Tibial nerve (tissue), 4 donors: Measurements from ENCODE around the gene FHOD1. TPM values are rescaled to one million over a fixed set of nuclear protein-coding genes. Genes with fewer than 3 reads are reported as not detected.

Experiments used
- DNase-seq, 2 donors: peaks; one replicate each; pipeline ENCODE4 v3.0.0-alpha.2; 2019; ENCODE audit warnings: low spot score in 2 of 2
- H3K27ac ChIP-seq, 4 donors: fragments of 200-600 bp; sonication (generic) in 3 of 4; one replicate each; pipeline ENCODE4 v1.5.1; 2017 to 2019; ENCODE audit warnings: mild to moderate bottlenecking in 1 of 4
- H3K27me3 ChIP-seq, 2 donors: fragments of 200-600 bp; sonication (generic) in 1 of 2; one replicate each; pipeline versions ENCODE4 v1.5.1 to v1.6.0; 2017 to 2019
- H3K36me3 ChIP-seq, 3 donors: fragments of 200-600 bp; sonication (generic); one replicate each; pipeline ENCODE4 v1.5.1; 2018 to 2019
- H3K4me1 ChIP-seq, 4 donors: fragments of 200-600 bp; sonication (generic) in 3 of 4; one replicate each; pipeline ENCODE4 v1.5.1; 2017 to 2019
- H3K4me3 ChIP-seq, 4 donors: fragments of 200-600 bp; sonication (generic) in 3 of 4; one replicate each; pipeline ENCODE4 v1.5.1; 2017 to 2019; ENCODE audit warnings: mild to moderate bottlenecking in 1 of 4, moderate library complexity in 1 of 4
- H3K9me3 ChIP-seq, 4 donors: fragments of 200-600 bp; sonication (generic) in 3 of 4; one replicate each; pipeline ENCODE4 v1.5.1; 2017 to 2019
- EP300 ChIP-seq, 2 donors: sonication (generic); formaldehyde crosslinking; IDR thresholded peaks; one replicate each; pipeline ENCODE4 v1.6.1; 2017; ENCODE audit warnings: antibody characterized with exemption in 2 of 2, mild to moderate bottlenecking in 1 of 2
- POLR2A ChIP-seq, 2 donors: fragments of 450-650 bp; IDR thresholded peaks; one replicate each; pipeline ENCODE4 v1.6.1; 2017; ENCODE audit warnings: antibody characterized with exemption in 2 of 2, mild to moderate bottlenecking in 2 of 2, moderate library complexity in 2 of 2
- WGBS, 2 donors: methylation state at CpG; one replicate each; pipeline ENCODE4 v1.1.5; 2018; 5-methylcytosine and 5-hydroxymethylcytosine counted together
- total RNA-seq, 4 donors: library from RNA; depleted of rRNA; stranded (reverse); fragments of >200 nt; gene quantifications; one replicate each; pipeline ENCODE4 v1.1.0, GENCODE V29; 2016
- TF ChIP-seq, protein P1 (sequence below), 5 experiments: fragments of 200-600 bp in 3 of 5; fragments of 450-650 bp in 2 of 5; sonication (generic) in 3 of 5; IDR thresholded peaks; one replicate each; pipeline ENCODE4 v1.5.1; 2016 to 2019; ENCODE audit warnings: antibody characterized with exemption in 5 of 5, mild to moderate bottlenecking in 3 of 5, moderate library complexity in 2 of 5

The FHOD1 gene
- total RNA-seq, 4 donors from 2014 or later: 17.3 to 45.3 (median 25.5) TPM

GRCh38 chr16:67254801-67255552, 7.7 kb upstream of the FHOD1 start:
- DNase-seq: no peak
- no peaks in the 10 kb centered on the region for H3K27me3 ChIP-seq
- H3K36me3 ChIP-seq: no peaks in the 10 kb centered on the region
- H3K4me3 ChIP-seq: no peak overlapping the region
- no peak overlapping the region for H3K27ac ChIP-seq
- H3K9me3 ChIP-seq: no peaks in the 10 kb centered on the region
- no peaks in the 10 kb centered on the region for H3K4me1 ChIP-seq
- no peak for TF ChIP-seq EP300 (IDR thresholded peaks at IDR 0.05)
- TF ChIP-seq, protein P1, sequence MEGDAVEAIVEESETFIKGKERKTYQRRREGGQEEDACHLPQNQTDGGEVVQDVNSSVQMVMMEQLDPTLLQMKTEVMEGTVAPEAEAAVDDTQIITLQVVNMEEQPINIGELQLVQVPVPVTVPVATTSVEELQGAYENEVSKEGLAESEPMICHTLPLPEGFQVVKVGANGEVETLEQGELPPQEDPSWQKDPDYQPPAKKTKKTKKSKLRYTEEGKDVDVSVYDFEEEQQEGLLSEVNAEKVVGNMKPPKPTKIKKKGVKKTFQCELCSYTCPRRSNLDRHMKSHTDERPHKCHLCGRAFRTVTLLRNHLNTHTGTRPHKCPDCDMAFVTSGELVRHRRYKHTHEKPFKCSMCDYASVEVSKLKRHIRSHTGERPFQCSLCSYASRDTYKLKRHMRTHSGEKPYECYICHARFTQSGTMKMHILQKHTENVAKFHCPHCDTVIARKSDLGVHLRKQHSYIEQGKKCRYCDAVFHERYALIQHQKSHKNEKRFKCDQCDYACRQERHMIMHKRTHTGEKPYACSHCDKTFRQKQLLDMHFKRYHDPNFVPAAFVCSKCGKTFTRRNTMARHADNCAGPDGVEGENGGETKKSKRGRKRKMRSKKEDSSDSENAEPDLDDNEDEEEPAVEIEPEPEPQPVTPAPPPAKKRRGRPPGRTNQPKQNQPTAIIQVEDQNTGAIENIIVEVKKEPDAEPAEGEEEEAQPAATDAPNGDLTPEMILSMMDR (IDR thresholded peaks at IDR 0.05): no peak
- no peak for TF ChIP-seq POLR2A (IDR thresholded peaks at IDR 0.05)
- 79 to 88% methylated on average over 17 to 18 of the region's 18 CpGs for WGBS, 2 donors

GRCh38 chr16:67252609-67253497, 5.6 kb upstream of the FHOD1 start:
- TF ChIP-seq POLR2A (IDR thresholded peaks at IDR 0.05): no peak
- TF ChIP-seq EP300 (IDR thresholded peaks at IDR 0.05): no peak
- TF ChIP-seq, protein P1 (IDR thresholded peaks at IDR 0.05): no peak
- WGBS, 2 donors: 86 to 93% methylated on average over 4 of the region's 4 CpGs
- Histone ChIP-seq H3K27ac (no peak overlapping the region), H3K36me3 (no peaks in the 10 kb centered on the region), H3K4me3 (no peak overlapping the region), H3K4me1 (peaks cover 0 to 18% (median 8%) of the 10 kb centered on the region in 4 donors), H3K27me3 (peaks cover 0 to 9% of the 10 kb centered on the region in 2 donors), H3K9me3 (no peaks in the 10 kb centered on the region)
- DNase-seq: no peak

- DNase-seq: no peak
- Histone ChIP-seq H3K4me3 (no peak overlapping the region), H3K4me1 (peaks cover 0 to 32% (median 22%) of the 10 kb centered on the region in 4 donors), H3K27me3 (peaks cover 0 to 9% of the 10 kb centered on the region in 2 donors), H3K27ac (no peak overlapping the region), H3K36me3 (no peaks in the 10 kb centered on the region), H3K9me3 (no peaks in the 10 kb centered on the region)
- 69 to 72% methylated on average over 4 of the region's 4 CpGs for WGBS, 2 donors
- TF ChIP-seq POLR2A (IDR thresholded peaks at IDR 0.05) (no peak), EP300 (IDR thresholded peaks at IDR 0.05) (no peak)
- TF ChIP-seq, protein P1 (IDR thresholded peaks at IDR 0.05): no peak
Measured at GRCh38 chr16:67250045-67250327, 2.7 kb upstream of the FHOD1 start.

- Histone ChIP-seq H3K9me3 (no peaks in the 10 kb centered on the region), H3K4me3 (peak overlapping the region; percentile 22 to 67 (median 46)), H3K27ac (no peak overlapping the region), H3K36me3 (no peaks in the 10 kb centered on the region), H3K4me1 (peaks cover 0 to 38% (median 27%) of the 10 kb centered on the region in 4 donors), H3K27me3 (peaks cover 0 to 9% of the 10 kb centered on the region in 2 donors)
- no peak for DNase-seq
- TF ChIP-seq, protein P1 (IDR thresholded peaks at IDR 0.05): no peak
- TF ChIP-seq POLR2A (IDR thresholded peaks at IDR 0.05) (no peak), EP300 (IDR thresholded peaks at IDR 0.05) (no peak)
- WGBS, 2 donors: 21 to 27% methylated on average over 15 to 17 of the region's 22 CpGs
Measured at GRCh38 chr16:67249178-67250044, 2.1 kb upstream of the FHOD1 start.
